Spleen (tissue), 11 donors: ENCODE results near the gene ITGA2. TPM values are rescaled to one million over a fixed set of nuclear protein-coding genes. Genes with fewer than 3 reads are reported as not detected.
A peak's percentile ranks its signal among the peaks of the same experiment; 100 is the strongest.

ENCODE experiments used
- DNase-seq: peaks from one replicate; pipeline ENCODE4 v3.0.0-alpha.2; 2020
- H3K27ac ChIP-seq, 8 donors: fragments of 200-600 bp; sonication (generic) in 7 of 8; 1 replicate in 4 of 8; 2 replicates in 4 of 8; pipeline versions ENCODE4 v1.5.0 to v1.8.0; 2016 to 2021; ENCODE audit warnings: inconsistent platforms in 4 of 8, mild to moderate bottlenecking in 4 of 8, moderate library complexity in 1 of 8
- H3K27me3 ChIP-seq, 7 donors: fragments of 200-600 bp; sonication (generic) in 6 of 7; replicated peaks in 1 of 7; 1 replicate in 4 of 7; 2 replicates in 3 of 7; pipeline versions ENCODE4 v1.5.0 to v1.8.0; 2016 to 2021; ENCODE audit warnings: inconsistent platforms in 3 of 7, mild to moderate bottlenecking in 1 of 7
- H3K36me3 ChIP-seq, 6 donors: fragments of 200-600 bp; sonication (generic) in 5 of 6; 1 replicate in 4 of 6; 2 replicates in 2 of 6; pipeline versions ENCODE4 v1.5.0 to v1.8.0; 2016 to 2021; ENCODE audit warnings: inconsistent platforms in 2 of 6
- H3K4me1 ChIP-seq, 6 donors: fragments of 200-600 bp; sonication (generic) in 5 of 6; 1 replicate in 3 of 6; 2 replicates in 3 of 6; pipeline versions ENCODE4 v1.5.0 to v1.8.0; 2016 to 2021; ENCODE audit warnings: inconsistent platforms in 3 of 6
- H3K4me3 ChIP-seq, 8 donors: fragments of 200-600 bp; sonication (generic) in 7 of 8; 1 replicate in 4 of 8; 2 replicates in 4 of 8; pipeline versions ENCODE4 v1.5.0 to v1.8.0; 2016 to 2021; ENCODE audit warnings: inconsistent platforms in 4 of 8, mild to moderate bottlenecking in 4 of 8, moderate library complexity in 2 of 8
- H3K9me3 ChIP-seq, 8 donors: fragments of 200-600 bp; sonication (generic) in 7 of 8; 1 replicate in 4 of 8; 2 replicates in 4 of 8; pipeline versions ENCODE4 v1.5.0 to v1.8.0; 2016 to 2021; ENCODE audit warnings: inconsistent platforms in 4 of 8
- POLR2A ChIP-seq, 3 donors: fragments of 450-650 bp; IDR thresholded peaks; one replicate each; pipeline ENCODE4 v1.5.1; 2017; ENCODE audit warnings: antibody characterized with exemption in 3 of 3, mild to moderate bottlenecking in 1 of 3
- POLR2AphosphoS5 ChIP-seq, 3 donors: sonication (generic); formaldehyde crosslinking; IDR thresholded peaks; one replicate each; pipeline ENCODE4 v1.5.1; 2017; ENCODE audit warnings: antibody characterized with exemption in 3 of 3
- WGBS, 5 donors: extraction: QIAGEN DNeasy Blood & Tissue Kit in 3 of 5; methylation state at CpG; one replicate each; pipeline versions ENCODE4 v1.1.5 to v1.1.7; 2013 to 2018; 5-methylcytosine and 5-hydroxymethylcytosine counted together
- intact Hi-C: fragments of 100-400 bp; cut with DNase I; formaldehyde crosslinking; loops from one replicate; pipeline ENCODE4 v1.15.0; 2023; ENCODE audit warnings: low total_unique reads
- polyA plus RNA-seq, 3 donors: library from polyadenylated mRNA; stranded (reverse); fragments of 200-250 nt; gene quantifications; one replicate each; pipeline ENCODE4 v1.2.1, GENCODE V29; 2013
- total RNA-seq, 7 donors: library from RNA; depleted of rRNA in 3 of 7; stranded (reverse); fragments of >200 nt in 3 of 7; fragmentation: NEBNext Ultra II Directional in 4 of 7; extraction: Animal tissue kit (Norgen Biotek cat#: 25700) in 4 of 7; gene quantifications; one replicate each; pipeline versions ENCODE4 v1.1.0 to v1.2.1, GENCODE V29; 2016 to 2021
- TF ChIP-seq, protein P1 (sequence below), 11 experiments: fragments of 200-600 bp in 7 of 11; fragments of 450-650 bp in 4 of 11; sonication (generic) in 4 of 11; IDR thresholded peaks in 8 of 11; conservative IDR thresholded peaks in 3 of 11; 1 replicate in 7 of 11; 2 replicates in 4 of 11; pipeline versions ENCODE4 v1.4.0 to v1.8.0; 2016 to 2021; ENCODE audit warnings: antibody characterized with exemption in 11 of 11, inconsistent platforms in 4 of 11, mild to moderate bottlenecking in 1 of 11
- donor health status: healthy with polysubstance abuse.
- donor health status: DM: no; HTN: no; CAD: no; lungs with moderate emphysema.
- donor health status: DM: no; HTN: no; CAD: no.
- donor health status: Bipolar disorder and iron deficiency.
- donor health status: healthy.
- donor health status: DM: no; HTN: no; CAD: no.
- donor health status: DM: yes; HTN: yes; CAD: no.

ITGA2 gene
- total and polyA plus RNA-seq, 10 donors = 0.54 to 21.6 (median 13.1) TPM

DNA sequence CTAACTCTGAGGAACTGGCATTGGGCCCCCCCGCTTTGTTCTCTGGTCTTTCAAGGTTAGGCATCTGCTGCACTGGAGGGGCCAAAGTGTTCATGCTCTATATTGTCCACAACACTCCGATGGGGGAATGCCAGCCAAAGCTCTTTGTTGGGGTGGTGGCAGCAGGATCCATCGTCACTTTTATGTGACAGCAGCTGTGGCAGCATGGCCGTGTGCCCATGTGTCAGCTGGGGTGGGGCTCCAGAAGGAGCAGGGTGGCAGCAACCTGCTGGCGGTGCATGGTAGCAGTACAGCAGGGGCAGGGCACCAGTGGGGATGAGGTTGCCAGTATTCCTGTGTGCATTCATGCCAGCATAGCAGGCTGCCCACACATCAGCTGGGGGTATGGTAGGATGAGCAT is 28.2 kb downstream of the ITGA2 start:
- intact Hi-C loops = no loop called here
- Histone ChIP-seq H3K9me3 (peaks cover 0 to 11% (median 0%) of the 10 kb centered on the region in 8 donors), H3K4me1 (no peaks in the 10 kb centered on the region), H3K36me3 (no peaks in the 10 kb centered on the region), H3K27me3 (peaks cover 0 to 4% (median 0%) of the 10 kb centered on the region in 7 donors), H3K4me3 (no peak overlapping the region), H3K27ac (no peak overlapping the region)
- DNase-seq = no peak
- TF ChIP-seq, protein P1, sequence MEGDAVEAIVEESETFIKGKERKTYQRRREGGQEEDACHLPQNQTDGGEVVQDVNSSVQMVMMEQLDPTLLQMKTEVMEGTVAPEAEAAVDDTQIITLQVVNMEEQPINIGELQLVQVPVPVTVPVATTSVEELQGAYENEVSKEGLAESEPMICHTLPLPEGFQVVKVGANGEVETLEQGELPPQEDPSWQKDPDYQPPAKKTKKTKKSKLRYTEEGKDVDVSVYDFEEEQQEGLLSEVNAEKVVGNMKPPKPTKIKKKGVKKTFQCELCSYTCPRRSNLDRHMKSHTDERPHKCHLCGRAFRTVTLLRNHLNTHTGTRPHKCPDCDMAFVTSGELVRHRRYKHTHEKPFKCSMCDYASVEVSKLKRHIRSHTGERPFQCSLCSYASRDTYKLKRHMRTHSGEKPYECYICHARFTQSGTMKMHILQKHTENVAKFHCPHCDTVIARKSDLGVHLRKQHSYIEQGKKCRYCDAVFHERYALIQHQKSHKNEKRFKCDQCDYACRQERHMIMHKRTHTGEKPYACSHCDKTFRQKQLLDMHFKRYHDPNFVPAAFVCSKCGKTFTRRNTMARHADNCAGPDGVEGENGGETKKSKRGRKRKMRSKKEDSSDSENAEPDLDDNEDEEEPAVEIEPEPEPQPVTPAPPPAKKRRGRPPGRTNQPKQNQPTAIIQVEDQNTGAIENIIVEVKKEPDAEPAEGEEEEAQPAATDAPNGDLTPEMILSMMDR (IDR thresholded peaks at IDR 0.05 in 8 of 11, conservative IDR thresholded peaks at IDR 0.05 in 3 of 11) = no peak
- 89 to 99% (median 93%) methylated on average over 5 of the region's 5 CpGs for WGBS, 5 donors

DNA sequence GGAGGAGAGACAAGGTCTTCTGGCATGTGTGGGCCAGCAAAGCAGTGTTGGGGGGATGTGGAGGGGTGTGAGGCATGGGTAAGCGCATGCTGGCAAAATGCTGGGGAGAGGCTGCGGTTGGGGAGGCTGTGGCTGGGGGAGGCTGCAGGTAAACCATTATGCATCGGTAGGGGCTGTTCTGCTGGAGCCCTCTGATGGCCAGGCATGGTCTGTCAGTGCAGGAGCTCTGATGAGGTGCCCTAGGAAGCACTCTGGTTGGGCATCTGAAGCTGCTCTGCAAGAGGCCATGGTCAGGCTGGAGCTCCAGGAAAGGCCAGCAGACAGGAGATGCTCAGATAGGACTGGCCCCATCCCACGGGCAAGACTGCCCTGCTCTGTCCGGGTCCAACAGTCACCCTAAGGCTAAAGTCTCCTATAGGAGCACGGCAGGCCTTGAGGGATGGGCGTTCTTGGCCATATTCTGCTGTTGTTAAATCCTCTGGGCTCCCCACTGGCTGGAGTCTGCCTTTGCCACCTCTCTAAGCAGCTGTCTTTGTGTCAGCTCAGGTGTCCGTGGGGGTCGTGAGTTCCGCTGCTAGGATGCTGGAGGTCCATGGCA is 28.7 kb downstream of the ITGA2 start:
- Histone ChIP-seq H3K4me3 (no peak overlapping the region), H3K36me3 (no peaks in the 10 kb centered on the region), H3K27ac (no peak overlapping the region), H3K4me1 (no peaks in the 10 kb centered on the region), H3K27me3 (peaks cover 0 to 4% (median 0%) of the 10 kb centered on the region in 7 donors), H3K9me3 (peaks cover 0 to 11% (median 0%) of the 10 kb centered on the region in 8 donors)
- TF ChIP-seq POLR2AphosphoS5 (IDR thresholded peaks at IDR 0.05) (no peak), POLR2A (IDR thresholded peaks at IDR 0.05) (no peak)
- no peak for DNase-seq
- WGBS, 5 donors = 90 to 97% (median 93%) methylated on average over 7 to 10 of the region's 10 CpGs
- intact Hi-C loops = no loop called here

DNA sequence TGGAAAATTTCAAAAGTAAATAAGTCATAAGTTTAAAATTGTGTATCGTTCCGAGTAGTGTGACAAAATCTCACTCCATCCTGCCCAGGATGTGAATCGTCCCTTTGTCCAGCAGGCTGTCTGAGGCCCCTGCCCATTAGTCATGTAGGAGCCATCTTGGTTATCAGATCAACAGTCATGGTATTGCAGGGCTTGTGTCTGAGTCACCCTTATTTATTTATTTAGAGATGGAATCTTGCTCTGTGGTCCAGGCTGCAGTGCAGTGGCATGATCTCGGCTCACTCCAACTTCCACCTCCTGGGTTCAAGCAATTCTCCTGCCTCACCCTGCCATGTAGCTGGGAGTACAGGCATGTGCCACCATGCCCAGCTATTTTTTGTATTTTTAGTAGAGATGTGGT is 30.2 kb downstream of the ITGA2 start:
- 78 to 96% (median 93%) methylated on average over 4 of the region's 4 CpGs for WGBS, 5 donors
- peaks cover 0 to 4% (median 0%) of the 10 kb centered on the region in 7 donors for H3K27me3 ChIP-seq

DNA sequence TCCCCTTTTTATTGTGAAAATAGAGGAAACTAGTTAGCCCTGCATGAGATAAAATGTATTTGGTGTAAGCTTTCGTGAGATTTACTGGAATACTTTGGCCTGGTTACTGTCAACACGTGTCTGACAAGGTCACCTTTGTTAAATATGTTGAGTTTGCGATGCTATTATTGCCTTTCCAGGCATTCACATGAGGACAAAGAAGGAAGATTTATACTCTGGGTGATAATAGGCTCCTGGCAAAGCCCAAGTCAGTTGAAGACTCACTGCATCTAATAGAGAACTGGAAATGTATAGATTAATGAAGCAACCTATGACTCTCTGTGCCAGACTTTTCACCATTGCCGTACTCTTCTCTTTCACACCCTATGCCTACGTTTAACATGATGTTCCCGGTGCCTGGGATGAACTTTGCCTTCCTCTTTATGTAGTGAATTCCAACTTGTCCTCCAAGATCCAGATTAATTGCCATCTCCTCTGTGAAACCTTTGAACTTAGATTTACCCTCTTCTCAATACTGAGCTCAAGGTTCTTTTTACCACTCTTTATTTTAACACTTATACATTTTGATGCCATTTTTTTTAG is 33.9 kb downstream of the ITGA2 start:
- Histone ChIP-seq H3K36me3 (no peaks in the 10 kb centered on the region), H3K4me3 (no peak overlapping the region), H3K27me3 (peaks cover 0 to 4% (median 0%) of the 10 kb centered on the region in 7 donors), H3K9me3 (no peaks in the 10 kb centered on the region), H3K4me1 (peaks cover 0 to 32% (median 12%) of the 10 kb centered on the region in 6 donors), H3K27ac (peak overlapping the region in 2 of 8 donors; percentile 22 to 46)
- WGBS, 5 donors = 78 to 89% (median 80%) methylated on average over 6 of the region's 6 CpGs
- no peak for DNase-seq
- intact Hi-C loops = no loop called here
- TF ChIP-seq, protein P1 (IDR thresholded peaks at IDR 0.05 in 8 of 11, conservative IDR thresholded peaks at IDR 0.05 in 3 of 11) = no peak
- no peak for TF ChIP-seq POLR2A (IDR thresholded peaks at IDR 0.05)
- no peak for TF ChIP-seq POLR2AphosphoS5 (IDR thresholded peaks at IDR 0.05)

More for the DNA sequence above, 30.2 kb downstream of the ITGA2 start:
- no peak overlapping the region for H3K27ac ChIP-seq
- peaks cover 0 to 2% (median 0%) of the 10 kb centered on the region in 8 donors for H3K9me3 ChIP-seq
- DNase-seq = no peak
- H3K4me3 ChIP-seq = no peak overlapping the region
- peaks cover 0 to 10% (median 2%) of the 10 kb centered on the region in 6 donors for H3K4me1 ChIP-seq
- H3K36me3 ChIP-seq = no peaks in the 10 kb centered on the region
- intact Hi-C loops = no loop called here
- TF ChIP-seq, protein P1 (IDR thresholded peaks at IDR 0.05 in 8 of 11, conservative IDR thresholded peaks at IDR 0.05 in 3 of 11) = no peak
- no peak for TF ChIP-seq POLR2AphosphoS5 (IDR thresholded peaks at IDR 0.05)
- TF ChIP-seq POLR2A (IDR thresholded peaks at IDR 0.05) = no peak
